ENCODE measurements around the gene NAP1L1.

- no peak for TF ChIP-seq CTCF (IDR thresholded peaks at IDR 0.05)
- TF ChIP-seq POLR2A (IDR thresholded peaks at IDR 0.05) = no peak
These were observed 43.1 kb downstream of the NAP1L1 start for GRCh38 chr12:76041406-76041805.

Data from Peyer's patch (tissue), 4 donors.